Myocyte (in vitro differentiated cells): Measurements from ENCODE around the gene TAF1D. TPM values are rescaled to one million over a fixed set of nuclear protein-coding genes. Genes with fewer than 3 reads are reported as not detected.

ENCODE experiments used
- DNase-seq: peaks from one replicate; pipeline ENCODE4 v3.0.0-alpha.2; 2012; ENCODE audit warnings: low read depth
- microRNA counts: library from miRNA; unstranded; fragments of <30 nt; microRNA quantifications from one replicate; lab custom pipeline; 2016
- microRNA-seq: library from miRNA; unstranded; fragments of <30 nt; microRNA quantifications from one replicate; pipeline ENCODE4, GENCODE V29; 2016
- total RNA-seq: library from RNA; depleted of rRNA; stranded (reverse); fragments of >200 nt; gene quantifications from 2 replicates; pipeline ENCODE4 v1.2.3, GENCODE V29; 2014

TAF1D gene
- total RNA-seq, 1 donor from 2014 or later: 210 TPM

GRCh38 chr11:93727985-93728791 is 13.1 kb downstream of the TAF1D start:
- DNase-seq: no peak

DNA sequence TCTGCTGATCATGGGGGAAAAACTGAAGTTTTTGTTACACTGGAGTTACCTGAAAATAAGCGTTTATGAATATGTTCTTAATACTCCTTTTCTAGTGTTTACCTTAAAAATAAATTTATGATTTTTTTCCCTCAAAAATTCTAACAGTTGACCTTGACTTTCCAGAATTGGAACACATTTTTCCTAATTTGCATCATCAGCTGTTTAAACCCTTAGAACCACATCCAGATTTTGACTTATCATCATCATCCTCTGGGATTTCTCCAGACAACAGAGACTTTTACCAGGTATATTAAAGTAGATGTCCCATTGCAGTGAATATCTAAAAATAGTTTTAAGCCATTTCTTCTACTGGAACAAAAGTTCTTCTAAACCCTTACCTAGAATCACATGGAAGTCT is 17.2 kb downstream of the TAF1D start:
- DNase-seq: no peak

GRCh38 chr11:93720522-93720921 is 20.8 kb downstream of the TAF1D start:
- no peak for DNase-seq

DNA sequence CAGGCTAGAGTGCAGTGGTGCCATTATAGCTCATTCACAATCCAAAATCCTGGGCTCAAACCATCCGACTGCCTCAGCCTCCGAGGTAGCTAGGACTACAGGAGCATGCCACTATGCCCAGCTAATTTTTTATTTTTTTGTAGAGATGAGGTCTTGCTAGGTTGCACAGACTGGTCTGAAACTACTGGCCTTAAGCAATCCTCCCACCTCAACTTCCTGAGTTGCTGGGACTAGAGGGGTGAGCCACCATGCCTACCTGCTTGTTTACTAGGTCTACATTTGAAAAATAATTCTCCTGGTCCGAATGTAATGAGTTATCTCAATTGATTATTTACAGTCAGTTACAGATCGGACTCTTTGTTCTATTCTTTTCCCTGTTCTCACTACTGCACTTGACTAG is 22.0 kb downstream of the TAF1D start:
- no peak for DNase-seq

DNA sequence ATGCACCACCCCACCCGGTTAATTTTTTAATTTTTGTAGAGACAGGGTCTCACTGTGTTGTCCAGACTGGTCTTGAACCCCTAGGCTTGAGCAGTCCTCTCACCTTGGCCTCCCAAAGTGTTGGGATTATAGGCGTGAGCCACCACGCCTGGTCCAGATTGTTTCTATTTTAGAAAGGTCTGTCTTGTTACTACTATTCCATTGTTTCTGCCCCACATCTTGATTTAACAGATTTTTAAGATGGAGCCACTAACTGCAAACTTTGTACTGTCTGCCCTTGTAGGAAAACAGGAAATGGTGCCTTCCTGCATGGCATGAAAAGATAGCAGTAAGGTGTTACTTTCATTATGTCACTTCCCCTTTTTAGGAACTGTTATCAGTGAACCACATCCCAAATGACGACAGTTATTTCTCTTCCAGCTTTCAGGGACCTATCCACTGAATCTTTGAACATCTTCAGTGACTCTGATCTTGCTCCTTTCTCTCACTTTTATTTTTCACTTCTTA is 23.2 kb downstream of the TAF1D start:
- DNase-seq: no peak

DNA sequence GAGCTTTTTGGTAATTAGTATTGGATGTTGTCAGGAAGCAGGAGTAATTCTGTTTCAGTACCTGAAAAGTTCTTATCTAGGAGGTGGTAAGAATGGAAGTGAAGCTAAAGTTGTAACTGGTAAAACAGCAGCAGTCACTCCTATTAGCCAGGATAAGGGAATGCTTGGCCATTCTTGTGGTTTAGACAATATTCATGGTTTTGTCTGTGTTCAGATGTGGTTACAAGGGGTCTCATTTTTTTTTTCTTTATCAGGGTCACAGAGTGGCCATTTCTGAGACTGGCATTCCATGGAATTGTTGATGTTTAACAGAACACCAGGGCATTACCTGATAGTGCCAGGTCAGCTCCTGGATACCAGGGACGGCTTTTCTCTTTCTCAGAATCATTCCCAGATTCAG is 23.8 kb downstream of the TAF1D start:
- DNase-seq: no peak

DNA sequence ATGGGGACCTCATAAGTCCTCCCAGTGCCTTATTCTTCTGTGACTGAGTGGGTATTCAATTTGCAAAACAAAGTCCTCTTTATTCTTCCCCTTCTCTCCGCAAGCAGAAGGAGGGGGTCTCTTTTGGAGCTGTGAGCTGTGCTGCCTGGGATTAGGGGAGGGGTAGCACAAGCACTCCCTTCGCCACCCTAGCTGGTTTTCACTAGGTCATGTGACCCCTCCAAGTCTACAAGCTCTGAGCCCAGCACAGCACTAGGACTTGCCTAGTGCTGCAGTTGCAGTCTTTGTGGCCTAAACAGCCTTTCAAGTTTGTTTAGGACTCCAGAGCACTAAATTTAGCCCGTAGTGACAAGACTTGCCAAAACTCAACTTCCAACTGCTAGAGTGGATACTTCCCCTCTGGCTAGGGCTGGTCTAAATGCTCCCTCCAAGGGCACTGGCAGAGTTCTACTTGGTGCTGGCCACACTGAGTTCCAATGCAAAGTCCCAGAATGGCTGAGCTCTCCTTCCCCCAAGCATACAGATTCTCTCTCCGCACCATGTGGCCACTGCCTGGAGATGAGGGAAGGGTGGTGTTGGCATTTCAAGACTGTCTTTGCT is 25.4 kb downstream of the TAF1D start:
- DNase-seq: peak; percentile 23

DNA sequence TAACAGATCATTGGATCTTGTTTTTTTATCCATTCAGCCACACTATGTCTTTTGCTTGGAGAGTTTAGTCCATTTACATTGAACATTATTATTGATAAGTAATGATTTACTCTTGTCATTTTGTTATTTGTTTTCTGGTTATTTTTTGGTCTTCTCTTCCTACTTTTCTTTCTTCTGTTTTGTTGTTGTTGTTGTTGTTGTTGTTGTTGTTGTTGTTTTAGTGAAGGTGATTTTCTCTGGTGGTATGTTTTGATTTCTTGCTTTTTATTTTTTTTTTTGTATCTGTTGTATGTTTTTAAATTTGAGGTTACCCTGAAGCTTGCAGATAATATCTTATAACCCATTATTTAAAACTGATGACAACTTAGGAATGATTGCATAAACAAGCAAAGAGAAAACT is 28.6 kb downstream of the TAF1D start:
- no peak for DNase-seq

- DNase-seq: no peak
Measured at GRCh38 chr11:93710239-93710638, 31.1 kb downstream of the TAF1D start.

GRCh38 chr11:93704237-93704636 is 37.1 kb downstream of the TAF1D start:
- no peak for DNase-seq

DNA sequence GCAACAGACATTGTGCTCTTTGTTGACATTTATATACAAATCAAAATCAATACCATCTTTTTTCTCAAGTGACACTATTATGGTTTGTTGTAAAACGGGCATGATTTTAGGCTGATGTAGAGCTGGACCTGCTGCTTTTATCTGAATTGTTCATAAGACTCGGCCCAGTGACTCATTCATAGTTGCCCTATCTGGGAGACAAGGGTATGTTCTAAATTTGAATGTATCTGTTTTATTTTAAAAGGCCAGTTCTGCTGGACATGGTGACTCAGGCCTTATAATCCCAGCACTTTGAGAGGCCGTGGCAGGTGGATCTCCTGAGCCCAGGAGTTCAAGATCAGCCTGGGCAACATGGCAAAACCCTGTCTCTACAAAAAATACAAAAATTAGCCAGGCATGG is 40.5 kb downstream of the TAF1D start:
- peak; percentile 75 for DNase-seq

DNA sequence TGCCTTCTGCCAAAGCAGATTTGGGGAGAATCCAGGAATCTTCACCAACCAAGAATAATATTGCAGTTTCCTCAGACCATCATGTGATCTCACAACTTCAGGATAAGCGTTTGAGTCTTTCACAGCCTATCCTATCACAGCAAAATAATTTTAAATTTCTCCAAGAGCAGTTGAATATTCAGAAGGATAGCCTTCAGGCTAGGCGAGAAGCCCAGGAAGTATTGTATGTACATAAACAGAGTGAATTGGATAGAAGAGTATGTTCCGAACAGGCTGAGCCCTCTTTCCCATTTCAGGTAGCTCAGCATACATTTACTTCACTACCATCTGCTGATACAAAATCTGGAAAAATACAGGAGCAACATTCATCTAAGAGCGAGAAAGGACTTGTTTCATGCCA is 43.7 kb downstream of the TAF1D start:
- DNase-seq: no peak

DNA sequence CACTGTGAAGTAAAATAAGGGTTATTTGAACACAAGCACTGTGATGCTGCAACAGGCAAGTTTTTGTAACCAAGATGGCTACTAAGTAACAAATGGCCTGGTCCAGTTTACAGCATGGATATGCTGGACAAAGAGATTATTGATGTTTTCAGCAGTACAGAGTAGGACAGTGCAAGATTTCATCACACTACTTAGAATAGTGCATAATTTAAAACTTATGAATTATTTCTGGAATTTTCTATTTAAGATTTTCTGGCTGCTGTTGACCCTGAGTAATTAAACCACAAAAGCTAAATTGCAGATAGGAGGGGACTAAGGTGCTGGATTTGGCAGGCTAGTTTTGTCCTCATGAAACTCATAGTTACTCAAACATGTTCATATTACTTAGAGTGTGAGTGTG is 46.7 kb downstream of the TAF1D start:
- DNase-seq: no peak

DNA sequence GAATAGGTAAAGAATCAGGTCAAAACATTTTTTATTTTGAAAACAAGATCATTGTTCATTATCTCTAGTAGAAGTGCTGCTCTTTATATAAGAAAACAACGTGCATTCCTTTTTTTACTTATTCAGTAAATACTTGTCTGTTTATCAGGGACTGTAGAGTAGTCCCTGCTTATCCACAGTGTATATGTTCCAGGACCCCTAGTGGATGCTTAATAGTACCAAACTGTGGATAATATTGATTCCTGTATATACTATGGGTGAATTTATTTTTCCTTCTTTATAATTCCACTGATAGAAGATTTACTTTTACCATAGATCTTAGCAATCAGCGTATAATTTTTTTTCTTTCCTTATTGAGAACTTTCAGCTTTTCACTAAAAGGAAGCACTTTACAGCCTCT is 47.2 kb downstream of the TAF1D start:
- no peak for DNase-seq

DNA sequence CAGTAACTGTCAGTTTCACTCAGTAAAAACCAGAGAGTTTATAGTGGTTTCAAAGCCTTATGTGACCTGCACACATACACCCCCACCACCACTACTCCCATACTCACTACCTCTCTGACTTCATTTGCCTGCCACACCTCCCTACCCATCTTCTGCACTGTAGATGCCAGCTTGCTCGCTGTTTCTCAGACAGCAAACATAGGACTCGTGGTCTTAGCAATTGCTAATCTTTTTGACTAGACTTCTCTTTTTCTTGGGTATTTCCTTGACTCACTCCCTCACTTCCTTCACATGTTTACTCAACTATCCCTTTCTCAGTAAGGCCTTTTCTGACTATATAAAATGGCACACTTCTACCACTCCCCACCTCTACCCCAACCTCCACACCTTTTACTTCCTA is 52.1 kb downstream of the TAF1D start:
- no peak for DNase-seq

- DNase-seq: peak; percentile 22
Measured at GRCh38 chr11:93686812-93687211, 54.5 kb downstream of the TAF1D start.

DNA sequence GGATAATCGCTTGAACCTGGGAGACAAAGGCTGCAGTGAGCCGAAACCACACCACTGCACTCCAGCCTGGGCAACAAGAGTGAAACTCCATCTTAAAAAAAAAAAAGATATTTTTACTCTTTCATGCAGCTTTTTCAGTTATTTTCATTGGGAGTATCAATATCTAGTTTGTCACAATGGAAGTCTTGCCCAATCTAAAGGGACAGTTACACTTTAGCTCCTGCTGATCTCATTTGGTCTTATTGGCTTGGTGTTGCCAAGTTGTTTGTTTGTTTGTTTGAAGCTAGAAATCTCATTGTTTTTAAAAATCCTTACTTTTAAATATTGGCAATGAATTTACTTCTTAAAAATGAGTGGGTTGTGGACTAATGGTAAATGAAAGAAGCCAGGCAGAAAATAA is 55.1 kb downstream of the TAF1D start:
- DNase-seq: no peak

MicroRNAs encoded within 50 kb of the gene (microRNA counts, 767-probe panel; counts per million panel counts)
- microRNA hsa-miR-1304-5p (lab: Ali Mortazavi, UCI): not detected

Small RNAs within 50 kb of the gene (microRNA-seq; reads per million reads assigned to microRNA genes)
- 5.8 reads per million, percentile 25 among the genes with 10 or more reads in this experiment for gene MIR1304

Other genes starting within 250 kb of the TAF1D start
- 2.2 and 5.6 TPM in 2 replicates for gene SMCO4, start 198.1 kb downstream of the TAF1D start, total RNA-seq
- 18.6 and 19.3 TPM in 2 replicates for gene CEP295, start 79.8 kb downstream of the TAF1D start, total RNA-seq
- gene C11orf54, start 177 bp upstream of the TAF1D start, total RNA-seq: 52.4 and 61.4 TPM in 2 replicates
- 27.9 and 35.7 TPM in 2 replicates for gene MED17, start 42.8 kb upstream of the TAF1D start, total RNA-seq
- not detected in 2 replicates for gene VSTM5, start 109.1 kb upstream of the TAF1D start, total RNA-seq